ENCODE results near the gene LACTB.

The LACTB gene, protein sequence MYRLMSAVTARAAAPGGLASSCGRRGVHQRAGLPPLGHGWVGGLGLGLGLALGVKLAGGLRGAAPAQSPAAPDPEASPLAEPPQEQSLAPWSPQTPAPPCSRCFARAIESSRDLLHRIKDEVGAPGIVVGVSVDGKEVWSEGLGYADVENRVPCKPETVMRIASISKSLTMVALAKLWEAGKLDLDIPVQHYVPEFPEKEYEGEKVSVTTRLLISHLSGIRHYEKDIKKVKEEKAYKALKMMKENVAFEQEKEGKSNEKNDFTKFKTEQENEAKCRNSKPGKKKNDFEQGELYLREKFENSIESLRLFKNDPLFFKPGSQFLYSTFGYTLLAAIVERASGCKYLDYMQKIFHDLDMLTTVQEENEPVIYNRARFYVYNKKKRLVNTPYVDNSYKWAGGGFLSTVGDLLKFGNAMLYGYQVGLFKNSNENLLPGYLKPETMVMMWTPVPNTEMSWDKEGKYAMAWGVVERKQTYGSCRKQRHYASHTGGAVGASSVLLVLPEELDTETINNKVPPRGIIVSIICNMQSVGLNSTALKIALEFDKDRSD

DNA sequence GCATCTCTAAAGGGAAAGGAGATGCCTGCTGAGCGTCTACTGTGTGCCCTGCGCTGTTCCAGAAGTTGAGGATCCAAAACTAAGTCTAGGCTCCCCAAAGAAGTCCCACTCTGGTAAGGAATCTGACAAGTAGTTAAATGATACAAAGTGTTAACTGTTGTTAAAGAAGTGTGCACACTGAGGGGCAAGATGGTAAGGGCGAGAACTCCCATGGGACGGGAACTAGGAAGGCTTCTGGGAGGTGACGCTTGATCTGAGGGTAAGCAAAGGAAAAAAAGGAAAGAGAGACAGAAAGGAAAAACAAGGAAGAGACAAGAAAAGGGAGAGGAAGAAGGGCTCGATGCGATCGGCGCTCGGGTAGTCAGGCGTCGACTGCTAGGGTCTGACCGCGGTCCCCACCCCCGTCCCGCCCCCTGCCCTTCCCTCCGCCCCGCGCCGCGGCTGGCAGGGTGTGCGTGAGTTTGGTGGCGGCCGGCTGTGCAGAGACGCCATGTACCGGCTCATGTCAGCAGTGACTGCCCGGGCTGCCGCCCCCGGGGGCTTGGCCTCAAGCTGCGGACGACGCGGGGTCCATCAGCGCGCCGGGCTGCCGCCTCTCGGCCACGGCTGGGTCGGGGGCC is at the start of gene LACTB:
Gene LACTB, plus strand, starts transcription at position 480 of the 620 bp plus-strand sequence. Its CDS starts 11 bp downstream, at position 491.
- no peaks in the 10 kb centered on the region for H3K9me3 ChIP-seq (ENCODE audit: control insufficient read depth, low read length)
- no peaks in the 10 kb centered on the region for H3K36me3 ChIP-seq (ENCODE audit: control insufficient read depth, insufficient read depth, low read length)
- peak within 1 kb of the TSS; percentile 60 for H3K4me3 ChIP-seq (ENCODE audit: low read length)
- H3K27me3 ChIP-seq (ENCODE audit: control insufficient read depth, insufficient read depth, low read length): no peaks in the 10 kb centered on the region
- peak within 1 kb of the TSS; percentile 89 for H3K9ac ChIP-seq (ENCODE audit: low read length)
- no peaks in the 10 kb centered on the region for H3K4me1 ChIP-seq (ENCODE audit: control insufficient read depth, insufficient read depth, low read length)

DNA sequence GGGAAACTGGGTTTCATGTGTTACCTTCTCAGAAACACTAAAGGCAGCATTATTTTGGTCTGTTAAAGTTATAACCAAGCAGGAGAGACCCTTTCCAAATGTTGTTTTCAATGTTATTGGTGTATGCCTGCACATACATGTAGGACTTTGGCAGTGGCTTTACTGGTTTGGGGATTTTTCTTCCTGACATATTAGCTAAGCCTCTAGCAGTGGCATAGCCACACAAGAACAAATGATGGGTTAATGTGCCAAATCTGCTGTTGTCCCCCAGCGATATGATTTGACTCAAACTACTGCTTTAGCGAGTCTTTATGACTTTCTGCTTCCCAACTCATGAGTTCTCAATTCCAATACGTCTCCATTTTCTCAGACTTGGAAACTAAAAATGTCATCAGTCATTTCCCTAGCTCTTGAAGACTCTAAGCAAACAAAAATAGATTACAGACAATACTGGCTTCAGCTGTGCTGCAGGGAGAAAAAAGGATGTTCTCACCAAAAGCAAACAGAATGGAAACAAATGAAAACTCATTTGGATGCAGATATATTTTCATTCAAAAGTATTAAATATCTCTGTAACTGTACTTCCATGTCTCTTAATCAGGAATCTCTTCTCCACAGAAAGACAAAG is 49.5 kb upstream of the LACTB start:
- Histone ChIP-seq H3K9ac (ENCODE audit: low read length) (no peak overlapping the region), H3K4me3 (ENCODE audit: low read length) (no peak overlapping the region), H3K9me3 (ENCODE audit: control insufficient read depth, low read length) (no peaks in the 10 kb centered on the region), H3K4me1 (ENCODE audit: control insufficient read depth, insufficient read depth, low read length) (peaks cover 13% of the 10 kb centered on the region), H3K36me3 (ENCODE audit: control insufficient read depth, insufficient read depth, low read length) (peaks cover 15% of the 10 kb centered on the region), H3K27me3 (ENCODE audit: control insufficient read depth, insufficient read depth, low read length) (no peaks in the 10 kb centered on the region)

DNA sequence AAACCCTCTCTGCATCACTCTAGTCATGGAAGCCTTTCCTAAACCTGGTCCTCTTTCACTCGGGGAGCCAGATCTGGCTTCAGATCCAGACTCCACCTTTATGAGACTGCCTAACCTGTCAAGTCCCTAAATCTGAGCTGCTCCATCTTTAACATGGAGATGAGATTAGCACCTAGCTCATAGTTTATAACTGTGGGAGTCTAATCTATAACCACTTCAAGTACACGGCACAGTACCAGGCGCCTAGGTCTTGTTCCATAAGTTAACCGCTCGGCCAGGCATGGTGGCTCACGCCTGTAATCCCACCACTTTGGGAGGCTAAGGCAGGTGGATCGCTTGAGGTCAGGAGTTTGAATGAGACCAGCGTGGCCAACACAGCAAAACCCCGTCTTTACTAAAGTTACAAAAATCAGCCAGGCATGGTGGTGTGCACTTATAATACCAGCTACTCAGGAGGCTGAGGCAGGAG is 48.8 kb upstream of the LACTB start:
- Histone ChIP-seq H3K4me1 (ENCODE audit: control insufficient read depth, insufficient read depth, low read length) (peaks cover 13% of the 10 kb centered on the region), H3K9ac (ENCODE audit: low read length) (no peak overlapping the region), H3K9me3 (ENCODE audit: control insufficient read depth, low read length) (no peaks in the 10 kb centered on the region), H3K36me3 (ENCODE audit: control insufficient read depth, insufficient read depth, low read length) (peaks cover 10% of the 10 kb centered on the region), H3K27me3 (ENCODE audit: control insufficient read depth, insufficient read depth, low read length) (no peaks in the 10 kb centered on the region), H3K4me3 (ENCODE audit: low read length) (no peak overlapping the region)

DNA sequence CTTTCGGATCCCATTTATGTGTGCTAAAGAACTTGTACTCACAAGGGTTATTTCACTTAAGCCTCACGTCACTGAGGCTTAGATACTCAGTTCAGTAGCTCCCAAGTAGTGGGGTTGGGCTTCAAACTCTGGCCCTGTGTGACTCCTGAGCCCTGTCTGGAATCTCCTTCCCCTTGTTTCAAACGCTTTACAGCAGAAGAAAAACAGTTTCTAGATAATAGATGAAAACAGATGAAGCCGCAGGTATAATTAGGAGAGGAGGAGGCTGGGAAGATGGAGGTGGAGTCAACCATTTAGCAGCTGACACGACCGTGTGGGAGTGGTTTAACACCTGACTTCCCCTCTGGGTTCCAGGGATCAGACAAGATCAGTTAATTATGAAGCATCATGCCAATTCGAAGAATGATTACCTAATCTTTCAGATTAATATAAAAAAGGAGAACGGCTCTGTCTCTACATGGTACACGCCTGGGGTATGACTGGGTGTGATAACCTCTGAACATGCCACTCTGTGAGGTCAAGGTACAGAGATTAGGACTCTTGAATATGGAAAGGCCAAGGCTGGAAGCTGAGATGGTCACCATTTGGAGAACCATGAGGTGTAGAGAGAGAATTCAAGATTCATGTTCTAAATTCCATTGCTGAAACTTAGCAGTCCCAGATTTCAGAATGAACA is 48.0 kb upstream of the LACTB start:
- Histone ChIP-seq H3K36me3 (ENCODE audit: control insufficient read depth, insufficient read depth, low read length) (peaks cover 7% of the 10 kb centered on the region), H3K4me1 (ENCODE audit: control insufficient read depth, insufficient read depth, low read length) (peaks cover 13% of the 10 kb centered on the region), H3K9me3 (ENCODE audit: control insufficient read depth, low read length) (no peaks in the 10 kb centered on the region), H3K4me3 (ENCODE audit: low read length) (no peak overlapping the region), H3K27me3 (ENCODE audit: control insufficient read depth, insufficient read depth, low read length) (no peaks in the 10 kb centered on the region), H3K9ac (ENCODE audit: low read length) (no peak overlapping the region)

DNA sequence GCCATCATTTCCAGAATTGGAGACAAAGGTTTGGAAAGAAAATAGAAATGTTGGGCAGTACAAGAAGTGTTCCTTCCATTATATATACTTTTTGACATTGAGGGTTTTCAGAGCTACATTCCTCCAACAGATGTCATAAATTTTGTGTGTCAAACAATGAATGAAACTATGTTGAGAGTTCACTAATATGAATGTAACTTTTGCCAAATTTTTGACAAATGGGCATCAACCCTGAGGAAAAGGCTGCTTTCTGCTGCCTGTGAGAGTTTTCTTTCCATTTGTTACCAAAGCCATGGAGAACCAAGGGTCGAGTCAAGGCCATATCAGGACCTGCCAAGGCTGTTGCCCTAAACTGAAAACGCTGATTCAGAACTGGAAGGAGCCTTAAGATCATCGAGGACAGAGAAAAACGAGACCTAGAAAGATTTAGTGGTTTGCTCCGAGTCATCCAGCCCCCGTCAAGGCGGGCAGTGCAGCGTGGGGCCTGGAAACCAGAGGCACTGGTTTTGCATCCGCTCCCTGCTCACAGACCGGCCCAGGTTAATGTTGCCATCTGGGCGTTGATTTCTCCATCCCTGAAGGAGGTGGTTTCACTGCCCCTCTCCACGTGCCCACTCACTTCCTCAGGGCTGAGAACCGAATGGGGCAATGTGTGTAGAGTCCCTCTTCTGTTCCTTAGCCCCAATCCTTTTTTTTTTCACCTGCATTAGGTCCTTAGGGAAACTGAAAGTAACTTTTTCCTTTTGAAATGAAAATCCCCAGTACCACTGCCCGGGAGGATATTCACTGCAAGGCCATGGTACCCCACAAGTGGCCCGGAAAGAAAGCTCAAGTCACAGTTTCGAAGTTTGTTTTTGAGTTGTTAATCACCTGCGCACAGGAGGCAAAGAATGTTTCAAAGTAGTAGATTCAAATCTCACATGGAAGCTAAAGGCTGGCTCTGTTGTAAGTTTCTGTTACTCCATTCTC is 46.4 kb upstream of the LACTB start:
- Histone ChIP-seq H3K9ac (ENCODE audit: low read length) (no peak overlapping the region), H3K36me3 (ENCODE audit: control insufficient read depth, insufficient read depth, low read length) (no peaks in the 10 kb centered on the region), H3K4me1 (ENCODE audit: control insufficient read depth, insufficient read depth, low read length) (peaks cover 13% of the 10 kb centered on the region), H3K4me3 (ENCODE audit: low read length) (no peak overlapping the region), H3K9me3 (ENCODE audit: control insufficient read depth, low read length) (no peaks in the 10 kb centered on the region), H3K27me3 (ENCODE audit: control insufficient read depth, insufficient read depth, low read length) (no peaks in the 10 kb centered on the region)

DNA sequence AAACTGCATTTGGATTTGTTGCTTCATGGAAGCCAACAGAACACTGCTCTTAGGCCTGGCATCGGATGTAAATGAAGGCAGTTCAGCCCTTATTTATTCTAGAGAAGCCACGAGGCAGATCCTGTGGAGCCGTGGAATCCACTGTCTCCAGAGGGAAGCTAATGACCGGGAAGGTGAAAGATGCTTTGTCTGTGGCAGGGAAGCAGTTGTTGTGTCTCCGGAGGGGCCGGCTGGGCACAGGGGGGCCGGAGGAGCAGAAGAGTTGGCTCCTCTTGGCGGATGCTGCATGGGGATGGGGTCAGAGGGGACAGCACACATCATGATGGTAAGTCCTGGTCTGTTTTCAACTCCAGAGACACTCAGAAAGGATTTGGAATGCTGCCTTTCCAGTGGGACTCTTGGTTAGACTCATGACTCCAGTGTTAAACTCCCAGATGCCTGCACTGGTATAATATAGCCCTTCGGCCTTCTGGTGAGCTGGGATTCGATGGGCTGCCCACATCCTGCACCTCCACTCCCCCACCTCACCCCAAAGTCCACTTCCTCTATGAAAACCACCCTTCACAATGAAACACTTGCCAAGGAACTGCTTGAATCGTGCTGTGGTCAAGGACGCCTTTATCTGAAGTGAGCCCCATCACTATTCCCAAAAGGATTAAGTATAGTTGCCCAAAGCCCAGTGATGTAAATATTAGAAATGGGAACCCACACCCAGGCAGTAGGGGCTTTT is 45.5 kb upstream of the LACTB start:
- no peak overlapping the region for H3K4me3 ChIP-seq (ENCODE audit: low read length)
- H3K27me3 ChIP-seq (ENCODE audit: control insufficient read depth, insufficient read depth, low read length): no peaks in the 10 kb centered on the region
- no peak overlapping the region for H3K9ac ChIP-seq (ENCODE audit: low read length)
- no peaks in the 10 kb centered on the region for H3K36me3 ChIP-seq (ENCODE audit: control insufficient read depth, insufficient read depth, low read length)
- H3K4me1 ChIP-seq (ENCODE audit: control insufficient read depth, insufficient read depth, low read length): peaks cover 13% of the 10 kb centered on the region
- no peaks in the 10 kb centered on the region for H3K9me3 ChIP-seq (ENCODE audit: control insufficient read depth, low read length)

DNA sequence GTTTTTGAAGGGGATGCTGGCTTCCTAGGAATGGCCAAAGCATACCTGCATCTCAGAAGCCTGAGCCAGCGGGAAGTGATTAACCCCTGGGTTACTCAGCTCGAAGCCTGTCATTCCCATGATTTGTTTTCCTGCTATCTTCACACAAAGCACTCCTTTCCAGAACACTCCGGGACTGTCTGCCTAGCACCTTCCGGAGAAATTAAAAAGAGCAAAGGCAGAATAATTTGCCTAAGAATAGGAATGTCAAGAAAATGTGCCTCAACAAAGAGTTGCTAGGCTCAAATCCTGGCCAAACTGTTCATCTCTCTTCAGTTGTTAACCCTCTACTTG is 45.0 kb upstream of the LACTB start:
- no peak overlapping the region for H3K9ac ChIP-seq (ENCODE audit: low read length)
- H3K9me3 ChIP-seq (ENCODE audit: control insufficient read depth, low read length): no peaks in the 10 kb centered on the region
- no peaks in the 10 kb centered on the region for H3K36me3 ChIP-seq (ENCODE audit: control insufficient read depth, insufficient read depth, low read length)
- no peaks in the 10 kb centered on the region for H3K27me3 ChIP-seq (ENCODE audit: control insufficient read depth, insufficient read depth, low read length)
- peaks cover 13% of the 10 kb centered on the region for H3K4me1 ChIP-seq (ENCODE audit: control insufficient read depth, insufficient read depth, low read length)
- H3K4me3 ChIP-seq (ENCODE audit: low read length): no peak overlapping the region

DNA sequence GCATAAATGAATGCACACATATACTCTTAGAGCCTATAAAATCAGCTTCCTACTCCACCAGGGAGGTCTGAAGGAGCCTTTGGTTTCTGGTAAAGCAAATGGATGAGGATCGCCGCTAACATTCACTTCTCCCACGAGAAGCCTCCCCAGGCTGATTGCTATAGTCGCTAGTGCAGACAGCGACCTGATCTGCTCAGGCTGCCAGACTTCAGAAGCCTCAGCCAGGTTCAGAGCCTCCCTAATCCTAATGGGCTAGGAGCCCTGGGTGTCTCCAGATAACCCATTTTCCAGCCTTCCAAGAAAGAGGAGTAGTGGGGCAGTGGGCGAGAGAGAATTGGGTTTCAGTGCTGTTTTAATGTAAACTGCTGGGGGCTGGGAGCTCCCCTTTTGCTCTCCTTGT is 43.7 kb upstream of the LACTB start:
- H3K9me3 ChIP-seq (ENCODE audit: control insufficient read depth, low read length): no peaks in the 10 kb centered on the region
- no peak overlapping the region for H3K9ac ChIP-seq (ENCODE audit: low read length)
- no peaks in the 10 kb centered on the region for H3K27me3 ChIP-seq (ENCODE audit: control insufficient read depth, insufficient read depth, low read length)
- H3K36me3 ChIP-seq (ENCODE audit: control insufficient read depth, insufficient read depth, low read length): no peaks in the 10 kb centered on the region
- H3K4me3 ChIP-seq (ENCODE audit: low read length): no peak overlapping the region
- H3K4me1 ChIP-seq (ENCODE audit: control insufficient read depth, insufficient read depth, low read length): peaks cover 8% of the 10 kb centered on the region

DNA sequence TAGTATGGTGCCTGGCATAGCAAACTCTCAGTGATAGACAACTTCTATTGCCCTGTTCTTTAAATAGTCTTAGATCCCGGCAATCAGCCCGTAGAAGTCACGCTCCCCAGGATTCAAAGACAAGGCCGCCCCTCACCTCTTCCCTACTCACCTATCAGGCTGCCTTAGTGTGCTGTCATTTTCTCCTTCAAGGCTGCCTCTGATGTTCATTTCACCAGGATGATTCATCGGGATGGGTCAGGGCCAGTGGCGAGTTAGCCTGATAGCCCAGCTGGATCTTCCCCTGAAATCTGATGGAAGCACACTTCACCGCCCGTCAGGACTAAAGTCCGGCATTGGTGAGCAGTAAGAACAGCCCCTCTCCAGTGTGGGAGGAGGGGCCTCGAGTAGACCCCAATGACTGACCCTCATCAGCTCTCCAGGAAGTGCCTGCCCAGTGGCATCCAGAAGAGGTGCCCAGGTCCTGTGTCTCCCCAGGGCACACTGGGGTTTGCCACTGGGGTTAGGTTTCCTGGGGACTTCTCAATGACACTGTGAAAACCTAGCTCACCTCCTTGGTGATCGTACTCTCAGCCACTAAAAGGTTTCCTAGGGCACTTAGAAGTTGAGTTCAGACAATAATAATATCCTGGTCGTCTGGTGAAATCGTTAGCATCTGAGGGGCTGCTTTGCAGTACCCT is 41.6 kb upstream of the LACTB start:
- Histone ChIP-seq H3K27me3 (ENCODE audit: control insufficient read depth, insufficient read depth, low read length) (no peaks in the 10 kb centered on the region), H3K9me3 (ENCODE audit: control insufficient read depth, low read length) (no peaks in the 10 kb centered on the region), H3K36me3 (ENCODE audit: control insufficient read depth, insufficient read depth, low read length) (no peaks in the 10 kb centered on the region), H3K4me3 (ENCODE audit: low read length) (no peak overlapping the region), H3K9ac (ENCODE audit: low read length) (no peak overlapping the region), H3K4me1 (ENCODE audit: control insufficient read depth, insufficient read depth, low read length) (no peaks in the 10 kb centered on the region)

DNA sequence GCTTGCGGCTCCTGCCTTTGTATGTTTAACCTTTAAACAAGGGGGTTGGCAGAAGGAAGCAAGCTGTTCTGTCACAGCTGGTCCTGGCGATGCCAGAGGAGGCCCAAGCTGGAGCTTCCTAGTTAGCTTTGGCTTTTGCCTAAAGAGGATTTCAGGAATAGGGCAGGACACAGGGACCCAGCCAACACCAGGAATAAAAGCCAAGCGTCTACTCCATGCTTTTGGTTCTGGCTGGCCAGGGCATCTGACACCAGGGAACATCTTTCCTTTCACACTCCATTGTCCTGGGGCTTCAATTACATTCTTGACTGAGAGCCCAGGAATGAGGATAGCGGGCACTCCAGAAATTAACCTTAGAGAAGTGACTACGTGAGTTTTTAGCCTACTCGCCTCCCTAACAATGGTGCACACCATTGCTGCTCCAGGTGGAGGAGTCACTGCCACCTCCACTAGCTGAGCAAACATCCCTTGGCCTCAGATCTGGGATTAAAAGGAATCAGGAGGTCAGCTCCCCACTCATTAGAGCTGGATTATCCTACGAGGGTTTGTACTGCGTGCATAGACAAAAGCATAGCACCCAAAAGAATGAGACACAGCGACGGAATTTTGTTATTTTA is 40.9 kb upstream of the LACTB start:
- Histone ChIP-seq H3K9me3 (ENCODE audit: control insufficient read depth, low read length) (no peaks in the 10 kb centered on the region), H3K36me3 (ENCODE audit: control insufficient read depth, insufficient read depth, low read length) (no peaks in the 10 kb centered on the region), H3K4me3 (ENCODE audit: low read length) (no peak overlapping the region), H3K27me3 (ENCODE audit: control insufficient read depth, insufficient read depth, low read length) (no peaks in the 10 kb centered on the region), H3K9ac (ENCODE audit: low read length) (no peak overlapping the region), H3K4me1 (ENCODE audit: control insufficient read depth, insufficient read depth, low read length) (no peaks in the 10 kb centered on the region)
